Right lobe of liver (tissue), 6 donors: ENCODE results near the gene MED25. TPM values are rescaled to one million over a fixed set of nuclear protein-coding genes. Genes with fewer than 3 reads are reported as not detected.

Source experiments
- ATAC-seq, 4 donors: fragments of 200-7000 bp; cut with Tn5 transposase; one replicate each; pipeline ENCODE4 v1.9.1; 2020; ENCODE audit warnings: mild to moderate bottlenecking in 4 of 4, moderate library complexity in 4 of 4
- DNase-seq, 3 donors: peaks; one replicate each; pipeline ENCODE4 v3.0.0-alpha.2; 2020
- H3K27ac ChIP-seq, 3 donors: fragments of 200-600 bp; one replicate each; pipeline ENCODE4 v1.8.0; 2022
- H3K27me3 ChIP-seq, 2 donors: fragments of 200-600 bp; one replicate each; pipeline ENCODE4 v1.8.0; 2022
- H3K36me3 ChIP-seq, 4 donors: fragments of 200-600 bp; sonication (generic) in 1 of 4; one replicate each; pipeline versions ENCODE4 v1.5.1 to v1.8.0; 2017 to 2022; ENCODE audit warnings: control low read depth in 1 of 4
- H3K4me1 ChIP-seq, 4 donors: fragments of 200-600 bp; sonication (generic) in 1 of 4; one replicate each; pipeline versions ENCODE4 v1.5.1 to v1.8.0; 2017 to 2022; ENCODE audit warnings: control low read depth in 1 of 4
- H3K4me3 ChIP-seq, 3 donors: fragments of 200-600 bp; one replicate each; pipeline ENCODE4 v1.8.0; 2022
- H3K9me3 ChIP-seq, 4 donors: fragments of 200-600 bp; sonication (generic) in 1 of 4; one replicate each; pipeline versions ENCODE4 v1.5.1 to v1.8.0; 2017 to 2022; ENCODE audit warnings: control low read depth in 1 of 4
- POLR2A ChIP-seq: fragments of 450-650 bp; IDR thresholded peaks from one replicate; pipeline ENCODE4 v1.6.1; 2017; ENCODE audit warnings: antibody characterized with exemption, mild to moderate bottlenecking
- WGBS: methylation state at CpG from one replicate; pipeline ENCODE4 v1.1.6; 2018; ENCODE audit warnings: low coverage, low lambda C conversion rate; ENCODE audit not compliant: insufficient coverage; ENCODE audit errors: missing lambda C conversion rate; 5-methylcytosine and 5-hydroxymethylcytosine counted together
- intact Hi-C, 2 donors: fragments of 100-400 bp; cut with DNase I; formaldehyde crosslinking; loops; one replicate each; pipeline versions ENCODE4 v1.11.2 to v1.14.1; 2022
- total RNA-seq, 6 experiments: library from RNA; depleted of rRNA in 2 of 6; stranded (reverse); fragments of >200 nt in 2 of 6; fragmentation: NEBNext Ultra II Directional in 3 of 6; extraction: Animal tissue kit (Norgen Biotek cat#: 25700) in 3 of 6; gene quantifications; one replicate each; pipeline versions ENCODE4 v1.1.0 to v1.2.4, GENCODE V29; 2016 to 2023
- TF ChIP-seq, protein P1 (sequence below), 4 donors: fragments of 200-600 bp in 3 of 4; fragments of 450-650 bp in 1 of 4; IDR thresholded peaks; one replicate each; pipeline versions ENCODE4 v1.5.1 to v1.8.0; 2016 to 2022; ENCODE audit warnings: antibody characterized with exemption in 4 of 4, mild to moderate bottlenecking in 2 of 4
- donor health status: DM: no; HTN: yes; CAD: no.
- donor health status: DM: no; HTN: no; CAD: no.
- donor health status: DM: no; HTN: no; CAD: no.
- donor health status: DM: no; HTN: yes; CAD: no.
- donor health status: DM: no; HTN: yes; CAD: no.

Gene MED25
- total RNA-seq, 6 experiments from 2014 or later: 9.9 to 16.3 (median 11.8) TPM

DNA sequence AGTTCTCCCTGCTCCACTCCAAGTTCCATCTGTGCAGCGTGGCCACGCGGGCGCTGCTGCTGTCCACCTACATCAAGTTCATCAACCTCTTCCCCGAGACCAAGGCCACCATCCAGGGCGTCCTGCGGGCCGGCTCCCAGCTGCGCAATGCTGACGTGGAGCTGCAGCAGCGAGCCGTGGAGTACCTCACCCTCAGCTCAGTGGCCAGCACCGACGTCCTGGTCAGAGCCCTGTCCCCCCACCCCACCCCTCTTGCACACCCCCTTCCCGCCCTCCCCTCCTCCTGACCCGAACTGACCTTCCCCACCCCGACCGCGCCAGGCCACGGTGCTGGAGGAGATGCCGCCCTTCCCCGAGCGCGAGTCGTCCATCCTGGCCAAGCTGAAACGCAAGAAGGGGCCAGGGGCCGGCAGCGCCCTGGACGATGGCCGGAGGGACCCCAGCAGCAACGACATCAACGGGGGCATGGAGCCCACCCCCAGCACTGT lies 16.6 kb upstream of the MED25 start:
- no peak for DNase-seq
- Histone ChIP-seq H3K36me3 (peaks cover 0 to 55% (median 33%) of the 10 kb centered on the region in 4 donors), H3K4me3 (no peak overlapping the region), H3K27ac (no peak overlapping the region), H3K9me3 (no peaks in the 10 kb centered on the region), H3K27me3 (no peaks in the 10 kb centered on the region), H3K4me1 (no peaks in the 10 kb centered on the region)
- intact Hi-C loops: no loop called here
- ATAC-seq: no peak
- 91% methylated on average over 12 of the region's 32 CpGs for WGBS
- TF ChIP-seq, protein P1, sequence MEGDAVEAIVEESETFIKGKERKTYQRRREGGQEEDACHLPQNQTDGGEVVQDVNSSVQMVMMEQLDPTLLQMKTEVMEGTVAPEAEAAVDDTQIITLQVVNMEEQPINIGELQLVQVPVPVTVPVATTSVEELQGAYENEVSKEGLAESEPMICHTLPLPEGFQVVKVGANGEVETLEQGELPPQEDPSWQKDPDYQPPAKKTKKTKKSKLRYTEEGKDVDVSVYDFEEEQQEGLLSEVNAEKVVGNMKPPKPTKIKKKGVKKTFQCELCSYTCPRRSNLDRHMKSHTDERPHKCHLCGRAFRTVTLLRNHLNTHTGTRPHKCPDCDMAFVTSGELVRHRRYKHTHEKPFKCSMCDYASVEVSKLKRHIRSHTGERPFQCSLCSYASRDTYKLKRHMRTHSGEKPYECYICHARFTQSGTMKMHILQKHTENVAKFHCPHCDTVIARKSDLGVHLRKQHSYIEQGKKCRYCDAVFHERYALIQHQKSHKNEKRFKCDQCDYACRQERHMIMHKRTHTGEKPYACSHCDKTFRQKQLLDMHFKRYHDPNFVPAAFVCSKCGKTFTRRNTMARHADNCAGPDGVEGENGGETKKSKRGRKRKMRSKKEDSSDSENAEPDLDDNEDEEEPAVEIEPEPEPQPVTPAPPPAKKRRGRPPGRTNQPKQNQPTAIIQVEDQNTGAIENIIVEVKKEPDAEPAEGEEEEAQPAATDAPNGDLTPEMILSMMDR (IDR thresholded peaks at IDR 0.05): no peak
- no peak for TF ChIP-seq POLR2A

DNA sequence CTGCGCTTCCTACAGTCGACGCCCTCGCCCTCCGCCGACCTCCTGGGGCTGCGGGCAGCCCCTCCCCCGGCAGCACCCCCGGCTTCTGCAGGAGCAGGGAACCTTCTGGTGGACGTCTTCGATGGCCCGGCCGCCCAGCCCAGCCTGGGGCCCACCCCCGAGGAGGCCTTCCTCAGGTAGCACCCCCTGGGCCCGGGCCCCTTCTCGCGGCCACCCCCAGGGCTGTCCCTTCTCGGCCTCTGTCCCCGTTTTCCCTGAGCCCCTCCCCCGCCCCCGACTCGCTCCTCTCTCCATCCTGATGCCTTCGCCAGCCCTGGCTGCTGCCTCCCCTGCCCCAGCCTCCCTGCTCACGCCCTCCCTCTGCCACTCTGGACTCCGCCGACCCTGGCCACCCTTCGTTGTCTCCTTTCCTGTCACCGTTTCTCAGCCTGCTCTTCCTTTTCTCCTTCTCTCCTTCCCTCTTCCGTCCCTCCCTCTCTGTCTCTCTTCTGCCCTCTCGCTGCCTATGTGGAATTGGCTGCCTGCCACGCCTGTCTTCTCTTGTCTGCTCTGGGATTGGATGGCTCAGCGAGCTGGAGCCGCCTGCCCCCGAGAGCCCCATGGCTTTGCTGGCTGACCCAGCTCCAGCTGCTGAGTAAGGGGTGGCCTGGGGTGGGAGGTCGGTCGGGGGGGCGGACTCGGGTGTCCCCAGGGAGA lies 16.0 kb upstream of the MED25 start:
- intact Hi-C loops: no loop called here
- TF ChIP-seq POLR2A: no peak
- TF ChIP-seq, protein P1 (IDR thresholded peaks at IDR 0.05): peak in 2 of 4 donors; percentile 8 to 11
- no peak overlapping the region for H3K4me3 ChIP-seq
- DNase-seq (peak in 2 of 3 donors; percentile 67 to 74), ATAC-seq (peak; percentile 7 to 45 (median 21))
- 74% methylated on average over 30 of the region's 38 CpGs for WGBS
- H3K36me3 ChIP-seq: peaks cover 0 to 48% (median 30%) of the 10 kb centered on the region in 4 donors
- H3K9me3 ChIP-seq: no peaks in the 10 kb centered on the region
- H3K27me3 ChIP-seq: no peaks in the 10 kb centered on the region
- H3K27ac ChIP-seq: no peak overlapping the region
- no peaks in the 10 kb centered on the region for H3K4me1 ChIP-seq

- no peak for ATAC-seq
Measured at GRCh38 chr19:49802836-49803528, 15.1 kb upstream of the MED25 start.

DNA sequence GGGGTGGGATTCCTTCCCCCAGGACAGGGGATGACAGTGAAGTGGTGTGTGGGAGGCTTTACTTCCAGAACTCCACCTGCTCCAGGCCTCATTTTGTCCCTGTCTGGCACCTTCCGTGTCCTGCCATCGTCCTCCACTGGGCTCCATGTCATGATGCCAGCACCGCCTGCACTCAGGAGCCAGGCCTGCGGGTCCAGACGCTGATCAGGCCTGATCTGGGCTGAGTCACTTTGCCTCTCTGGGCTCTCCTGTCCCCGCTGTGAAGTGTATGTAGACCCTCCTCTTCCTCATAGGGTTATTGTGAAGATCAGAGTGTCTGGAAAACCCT lies 14.6 kb upstream of the MED25 start:
- H3K36me3 ChIP-seq: peaks cover 0 to 36% (median 20%) of the 10 kb centered on the region in 4 donors
- no peaks in the 10 kb centered on the region for H3K4me1 ChIP-seq
- intact Hi-C loops: no loop called here
- no peak overlapping the region for H3K27ac ChIP-seq
- H3K27me3 ChIP-seq: no peaks in the 10 kb centered on the region
- DNase-seq (no peak), ATAC-seq (no peak)
- 100% methylated on average over 2 of the region's 6 CpGs for WGBS
- no peaks in the 10 kb centered on the region for H3K9me3 ChIP-seq
- H3K4me3 ChIP-seq: no peak overlapping the region
- TF ChIP-seq, protein P1 (IDR thresholded peaks at IDR 0.05): no peak
- no peak for TF ChIP-seq POLR2A

More at GRCh38 chr19:49802836-49803528, 15.1 kb upstream of the MED25 start:
- intact Hi-C loops: no loop called here
- DNase-seq: no peak
- Histone ChIP-seq H3K4me3 (no peak overlapping the region), H3K36me3 (peaks cover 0 to 40% (median 25%) of the 10 kb centered on the region in 4 donors), H3K27me3 (no peaks in the 10 kb centered on the region), H3K9me3 (no peaks in the 10 kb centered on the region), H3K4me1 (no peaks in the 10 kb centered on the region), H3K27ac (no peak overlapping the region)
- 85% methylated on average over 12 of the region's 24 CpGs for WGBS
- TF ChIP-seq POLR2A: no peak
- TF ChIP-seq, protein P1 (IDR thresholded peaks at IDR 0.05): no peak
